NCI-H345 treated with DMSO at 0.1 percent for 48 hours (cell line): ENCODE measurements around the gene FOLR1.
"Not testable (repeated sequence)": the region's sequence is repeated elsewhere in the genome, so short reads cannot be mapped to it uniquely, and the experiment has no call there.

Source experiments
- DNase-seq: peaks from one replicate; lab custom pipeline; 2025; ENCODE audit not compliant: unreplicated experiment; lab: John Stamatoyannopoulos, UW

FOLR1 gene

GRCh38 chr11:72180892-72181552 lies 10.9 kb upstream of the FOLR1 start:
- not testable (repeated sequence) for DNase-seq

GRCh38 chr11:72181553-72181958 lies 10.4 kb upstream of the FOLR1 start:
- not testable (repeated sequence) for DNase-seq

- DNase-seq, result no peak
These were observed 3.7 kb upstream of the FOLR1 start for GRCh38 chr11:72188267-72188666.

- DNase-seq, result no peak
These were observed 2.3 kb upstream of the FOLR1 start for GRCh38 chr11:72189455-72190250.

GRCh38 chr11:72190631-72191071 lies 1.3 kb upstream of the FOLR1 start:
- DNase-seq, result no peak

GRCh38 chr11:72195518-72196270 lies 3.8 kb downstream of the FOLR1 start:
- DNase-seq, result no peak

- DNase-seq, result not testable (repeated sequence)
These were observed 9.5 kb downstream of the FOLR1 start for GRCh38 chr11:72201445-72201844.

GRCh38 chr11:72202571-72202970 lies 10.6 kb downstream of the FOLR1 start:
- no peak for DNase-seq

GRCh38 chr11:72203163-72203562 lies 11.2 kb downstream of the FOLR1 start:
- DNase-seq, result no peak

- no peak for DNase-seq
These were observed 12.9 kb downstream of the FOLR1 start for GRCh38 chr11:72204886-72205285.

GRCh38 chr11:72206794-72207193 lies 14.9 kb downstream of the FOLR1 start:
- DNase-seq, result not testable (repeated sequence)

- no peak for DNase-seq
These were observed 16.3 kb downstream of the FOLR1 start for GRCh38 chr11:72208281-72208680.

GRCh38 chr11:72209101-72209500 lies 17.2 kb downstream of the FOLR1 start:
- DNase-seq, result no peak

- DNase-seq, result no peak
These were observed 24.7 kb downstream of the FOLR1 start, which contains the start of gene FOLR2 for GRCh38 chr11:72216638-72217037. FOLR2 (plus strand) TSS chr11:72216794; CDS start chr11:72218585, 1,791 bp downstream.

- DNase-seq, result no peak
These were observed 25.9 kb downstream of the FOLR1 start for GRCh38 chr11:72217841-72218240.

- DNase-seq, result no peak
These were observed 26.4 kb downstream of the FOLR1 start for GRCh38 chr11:72218251-72218745.

GRCh38 chr11:72220696-72221363 lies 28.9 kb downstream of the FOLR1 start:
- no peak for DNase-seq

- DNase-seq, result no peak
These were observed 29.6 kb downstream of the FOLR1 start for GRCh38 chr11:72221386-72222075.

- DNase-seq, result no peak
These were observed 30.4 kb downstream of the FOLR1 start for GRCh38 chr11:72222106-72222891.
